IMR-90 (cell line): ENCODE data around the gene SCIN. TPM values are rescaled to one million over a fixed set of nuclear protein-coding genes. Genes with fewer than 3 reads are reported as not detected.

Experiments
- ATAC-seq: fragments of 200-7000 bp; cut with Tn5 transposase; 2 replicates; pipeline ENCODE4 v1.9.1; 2020; ENCODE audit warnings: low read depth, mild to moderate bottlenecking, moderate library complexity
- BruUV-seq: library from RNA; stranded (reverse); fragments of 400-500 nt; replicated peaks from 2 replicates; lab custom pipeline; 2021; lab: Mats Ljungman, UMichigan
- CTCF ChIA-PET: fragments of 300-600 bp; formaldehyde crosslinking; extraction: SDS; loops from one replicate; lab custom pipeline; 2021; ENCODE audit warnings: antibody characterized with exemption; lab: Yijun Ruan, JAX
- POLR2A ChIA-PET: fragments of 300-600 bp; sonication (Branson Sonifier 250); formaldehyde crosslinking; loops from one replicate; lab custom pipeline; 2022; ENCODE audit warnings: antibody characterized with exemption; ENCODE audit not compliant: unreplicated experiment; lab: Charles Lee
- DNase-seq: peaks from one replicate; pipeline ENCODE4 v3.0.0; 2013
- H2AFZ ChIP-seq: replicated peaks from 2 replicates; pipeline ENCODE3; 2013; ENCODE audit warnings: low read length, mild to moderate bottlenecking; ENCODE audit not compliant: poor library complexity
- H2AK5ac ChIP-seq: 2 replicates; pipeline ENCODE4 v1.6.1; 2013; ENCODE audit warnings: low read depth, low read length, inconsistent platforms
- H2AK9ac ChIP-seq: replicated peaks from 2 replicates; pipeline ENCODE3; 2013; ENCODE audit warnings: mild to moderate bottlenecking, low read depth, low read length, moderate library complexity; ENCODE audit not compliant: poor library complexity
- H2BK120ac ChIP-seq: 2 replicates; pipeline ENCODE4 v1.6.1; 2013; ENCODE audit warnings: low read depth, low read length, inconsistent platforms
- H2BK15ac ChIP-seq: 3 replicates; pipeline ENCODE4 v1.6.1; 2013; ENCODE audit warnings: low read depth, low read length, inconsistent platforms
- H2BK20ac ChIP-seq: 2 replicates; pipeline ENCODE4 v1.6.1; 2013; ENCODE audit warnings: low read depth, mild to moderate bottlenecking, inconsistent platforms, low read length, moderate library complexity
- H2BK5ac ChIP-seq: 2 replicates; pipeline ENCODE4 v1.6.1; 2013; ENCODE audit warnings: mild to moderate bottlenecking, low read depth, low read length, inconsistent platforms; ENCODE audit not compliant: poor library complexity, severe bottlenecking
- H3K14ac ChIP-seq: replicated peaks from 2 replicates; pipeline ENCODE4 v1.6.1; 2013; ENCODE audit warnings: low read depth, low read length, inconsistent platforms
- H3K18ac ChIP-seq: 2 replicates; pipeline ENCODE4 v1.6.1; 2013; ENCODE audit warnings: low read depth, low read length, control low read depth
- H3K23ac ChIP-seq: 2 replicates; pipeline ENCODE4 v1.6.1; 2013; ENCODE audit warnings: low read depth, low read length, inconsistent platforms
- H3K27ac ChIP-seq: 2 replicates; pipeline ENCODE4 v1.5.1; 2013; ENCODE audit warnings: mild to moderate bottlenecking, control low read depth, low read length; ENCODE audit not compliant: insufficient read depth
- H3K27me3 ChIP-seq: 2 replicates; pipeline ENCODE4 v1.6.1; 2013; ENCODE audit warnings: low read length; ENCODE audit not compliant: control insufficient read depth, insufficient read depth
- H3K36me3 ChIP-seq: 2 replicates; pipeline ENCODE4 v1.6.1; 2013; ENCODE audit warnings: low read length, mixed read lengths; ENCODE audit not compliant: control insufficient read depth, insufficient read depth
- H3K4ac ChIP-seq: 2 replicates; pipeline ENCODE4 v1.6.1; 2013; ENCODE audit warnings: low read depth, low read length, inconsistent platforms
- H3K4me1 ChIP-seq: 2 replicates; pipeline ENCODE4 v1.6.1; 2013; ENCODE audit warnings: low read length, mixed read lengths; ENCODE audit not compliant: control insufficient read depth, insufficient read depth
- H3K4me2 ChIP-seq: 2 replicates; pipeline ENCODE4 v1.6.1; 2013; ENCODE audit warnings: low read depth, mild to moderate bottlenecking, control low read depth, low read length, moderate library complexity
- H3K4me3 ChIP-seq: 2 replicates; pipeline ENCODE4 v1.5.1; 2013; ENCODE audit warnings: low read depth, mild to moderate bottlenecking, control low read depth, low read length, moderate library complexity; ENCODE audit not compliant: insufficient read depth
- H3K56ac ChIP-seq: 2 replicates; pipeline ENCODE4 v1.6.1; 2013; ENCODE audit warnings: low read length, inconsistent platforms; ENCODE audit not compliant: insufficient read depth; ENCODE audit errors: extremely low read depth
- H3K79me1 ChIP-seq, 2 experiments: 2 replicates each; pipeline ENCODE4 v1.6.1; 2013; ENCODE audit warnings: low read length in 2 of 2, inconsistent platforms in 1 of 2, low read depth in 1 of 2
- H3K9ac ChIP-seq: 2 replicates; pipeline ENCODE4 v1.6.1; 2013; ENCODE audit warnings: low read depth, low read length, control low read depth
- H3K9me1 ChIP-seq: 2 replicates; pipeline ENCODE4 v1.6.1; 2013; ENCODE audit warnings: low read length, inconsistent platforms; ENCODE audit not compliant: insufficient read depth
- H3K9me3 ChIP-seq: 2 replicates; pipeline ENCODE4 v1.6.1; 2013; ENCODE audit warnings: low read length; ENCODE audit not compliant: control insufficient read depth, insufficient read depth
- H4K20me1 ChIP-seq: 2 replicates; pipeline ENCODE4 v1.6.1; 2013; ENCODE audit warnings: low read length, inconsistent platforms; ENCODE audit not compliant: insufficient read depth
- H4K5ac ChIP-seq: 2 replicates; pipeline ENCODE4 v1.6.1; 2013; ENCODE audit warnings: mild to moderate bottlenecking, low read depth, low read length, control low read depth
- H4K8ac ChIP-seq, 2 experiments: 2 replicates each; pipeline ENCODE4 v1.6.1; 2013; ENCODE audit warnings: low read depth in 2 of 2, low read length in 2 of 2, control low read depth in 1 of 2, inconsistent platforms in 1 of 2
- H4K91ac ChIP-seq: 2 replicates; pipeline ENCODE4 v1.6.1; 2013; ENCODE audit warnings: low read depth, low read length, inconsistent platforms; ENCODE audit not compliant: insufficient read depth
- BHLHE40 ChIP-seq: fragments of 150-350 bp; IDR thresholded peaks from 2 replicates; pipeline ENCODE4 v1.6.1; 2016; ENCODE audit warnings: mild to moderate bottlenecking, low read depth, low read length
- CEBPB ChIP-seq: IDR thresholded peaks from 2 replicates; pipeline ENCODE4 v1.6.1; 2012; ENCODE audit warnings: low read depth, low read length, improper control_type of control experiment
- CHD1 ChIP-seq: IDR thresholded peaks from 2 replicates; pipeline ENCODE4 v1.6.1; 2012; ENCODE audit warnings: low read depth, low read length, improper control_type of control experiment
- FOS ChIP-seq: fragments of 150-350 bp; IDR thresholded peaks from 2 replicates; pipeline ENCODE4 v1.6.1; 2016; ENCODE audit warnings: low read depth, low read length
- MAFK ChIP-seq: IDR thresholded peaks from 2 replicates; pipeline ENCODE4 v1.6.1; 2012; ENCODE audit warnings: low read depth, low read length, improper control_type of control experiment
- MAZ ChIP-seq: IDR thresholded peaks from 2 replicates; pipeline ENCODE4 v1.6.1; 2012; ENCODE audit warnings: low read depth, mild to moderate bottlenecking, low read length, improper control_type of control experiment, moderate library complexity, borderline replicate concordance
- MXI1 ChIP-seq: IDR thresholded peaks from 2 replicates; pipeline ENCODE4 v1.6.1; 2012; ENCODE audit warnings: low read depth, mild to moderate bottlenecking, low read length, moderate library complexity, borderline replicate concordance
- NFE2L2 ChIP-seq: fragments of 150-350 bp; IDR thresholded peaks from 2 replicates; pipeline ENCODE4 v1.6.1; 2016; ENCODE audit warnings: low read depth, mild to moderate bottlenecking, low read length
- POLR2A ChIP-seq: IDR thresholded peaks from 2 replicates; pipeline ENCODE4 v1.6.1; 2012; ENCODE audit warnings: mild to moderate bottlenecking, low read depth, low read length
- RAD21 ChIP-seq: IDR thresholded peaks from 2 replicates; pipeline ENCODE4 v1.6.1; 2012; ENCODE audit warnings: low read length, improper control_type of control experiment
- RCOR1 ChIP-seq: IDR thresholded peaks from 2 replicates; pipeline ENCODE4 v1.6.1; 2012; ENCODE audit warnings: mild to moderate bottlenecking, low read length, improper control_type of control experiment; ENCODE audit not compliant: insufficient replicate concordance
- RFX5 ChIP-seq: IDR thresholded peaks from 2 replicates; pipeline ENCODE4 v1.8.0; 2012; ENCODE audit warnings: low read depth, mild to moderate bottlenecking, low read length, moderate library complexity
- WGBS, 2 experiments: methylation state at CpG; one replicate each; pipeline versions ENCODE4 v1.1.5 to v1.1.7; 2013; ENCODE audit warnings: missing lambda C conversion rate in 2 of 2; ENCODE audit not compliant: insufficient read length in 1 of 2; ENCODE audit errors: extremely low coverage in 2 of 2; 5-methylcytosine and 5-hydroxymethylcytosine counted together
- dilution Hi-C: fragments of 300-500 bp; cut with HindIII; formaldehyde crosslinking; loops from one replicate; pipeline ENCODE4 v1.14.3; 2018; ENCODE audit warnings: low sequenced_read_pairs; ENCODE audit not compliant: unreplicated experiment
- in situ Hi-C: fragments of 300-500 bp; cut with MboI; formaldehyde crosslinking; loops from 3 replicates; pipeline ENCODE4 v1.14.3; 2019; ENCODE audit warnings: low sequenced_read_pairs, inconsistent platforms, mixed read lengths
- intact Hi-C: fragments of 100-400 bp; cut with micrococcal nuclease; formaldehyde crosslinking; loops from 2 replicates; pipeline ENCODE4 v1.10.0; 2022
- polyA plus RNA-seq, 3 experiments: library from polyadenylated mRNA; depleted of rRNA; stranded (reverse); fragments of >200 nt; gene quantifications; 2 replicates each; pipeline ENCODE4 v1.2.3, GENCODE V29; 2012; ENCODE audit warnings: low replicate concordance in 1 of 3
- total RNA-seq: library from RNA; depleted of rRNA; stranded (reverse); fragments of >200 nt; gene quantifications from 2 replicates; pipeline ENCODE4 v1.2.3, GENCODE V29; 2012
- TF ChIP-seq, protein P1 (sequence below): fragments of 150-350 bp; IDR thresholded peaks from 2 replicates; pipeline ENCODE4 v1.6.1; 2017; ENCODE audit warnings: mild to moderate bottlenecking, antibody characterized with exemption, low read length, low read depth
- TF ChIP-seq, protein P2 (sequence below): conservative IDR thresholded peaks from 2 replicates; pipeline ENCODE4 v1.5.1; 2012; ENCODE audit warnings: mild to moderate bottlenecking, low read depth, low read length, improper control_type of control experiment

The SCIN gene
- total and polyA plus RNA-seq, 2 of the 4 experiments (the other 2 are of a cell fraction): under 0.01 to 0.05 TPM

DNA sequence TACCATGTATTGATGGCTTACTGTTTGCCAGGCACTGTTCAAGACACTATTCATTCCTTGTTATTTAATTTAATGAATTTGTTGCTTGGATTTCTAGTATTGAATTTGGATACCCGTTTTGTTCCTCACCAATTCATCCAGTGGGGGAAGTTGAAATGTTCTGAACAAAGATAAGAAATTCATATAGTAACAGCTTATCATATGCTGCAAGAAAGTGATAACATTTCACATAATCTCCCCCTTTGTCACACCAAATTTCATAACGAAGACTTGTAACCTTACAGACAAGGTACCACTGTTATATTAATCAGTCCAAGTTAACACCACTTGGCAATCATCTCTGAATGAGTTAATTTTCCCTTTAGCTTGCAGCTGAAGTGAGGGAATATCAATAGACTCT is 42.1 kb downstream of the SCIN start:
- POLR2A ChIA-PET: no interaction called here
- Histone ChIP-seq H3K27ac (no peak overlapping the region), H3K18ac (no peak overlapping the region), H3K14ac (no peak overlapping the region), H2BK20ac (no peak overlapping the region), H2AK9ac (no peak overlapping the region), H3K4me3 (no peak overlapping the region), H4K5ac (no peak overlapping the region), H3K56ac (no peak overlapping the region), H3K79me1 (no peaks in the 10 kb centered on the region), H3K9me3 (no peaks in the 10 kb centered on the region), H4K8ac (no peak overlapping the region), H2AFZ (no peak overlapping the region), H3K9me1 (no peaks in the 10 kb centered on the region), H3K27me3 (no peaks in the 10 kb centered on the region), H2BK120ac (no peak overlapping the region), H3K23ac (no peak overlapping the region), H2BK15ac (no peak overlapping the region), H3K4ac (no peak overlapping the region), H2BK5ac (no peak overlapping the region), H4K20me1 (no peaks in the 10 kb centered on the region), H4K91ac (no peak overlapping the region), H3K36me3 (no peaks in the 10 kb centered on the region), H3K9ac (no peak overlapping the region), H3K4me1 (no peaks in the 10 kb centered on the region), H3K4me2 (no peak overlapping the region), H2AK5ac (no peak overlapping the region)
- DNase-seq (no peak), ATAC-seq (no peak)
- intact Hi-C loops: no loop called here
- in situ Hi-C loops: no loop called here
- no peak for TF ChIP-seq RAD21
- TF ChIP-seq NFE2L2: no peak
- TF ChIP-seq CHD1: no peak
- TF ChIP-seq, protein P1, sequence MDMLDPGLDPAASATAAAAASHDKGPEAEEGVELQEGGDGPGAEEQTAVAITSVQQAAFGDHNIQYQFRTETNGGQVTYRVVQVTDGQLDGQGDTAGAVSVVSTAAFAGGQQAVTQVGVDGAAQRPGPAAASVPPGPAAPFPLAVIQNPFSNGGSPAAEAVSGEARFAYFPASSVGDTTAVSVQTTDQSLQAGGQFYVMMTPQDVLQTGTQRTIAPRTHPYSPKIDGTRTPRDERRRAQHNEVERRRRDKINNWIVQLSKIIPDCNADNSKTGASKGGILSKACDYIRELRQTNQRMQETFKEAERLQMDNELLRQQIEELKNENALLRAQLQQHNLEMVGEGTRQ: no peak
- TF ChIP-seq, protein P2, sequence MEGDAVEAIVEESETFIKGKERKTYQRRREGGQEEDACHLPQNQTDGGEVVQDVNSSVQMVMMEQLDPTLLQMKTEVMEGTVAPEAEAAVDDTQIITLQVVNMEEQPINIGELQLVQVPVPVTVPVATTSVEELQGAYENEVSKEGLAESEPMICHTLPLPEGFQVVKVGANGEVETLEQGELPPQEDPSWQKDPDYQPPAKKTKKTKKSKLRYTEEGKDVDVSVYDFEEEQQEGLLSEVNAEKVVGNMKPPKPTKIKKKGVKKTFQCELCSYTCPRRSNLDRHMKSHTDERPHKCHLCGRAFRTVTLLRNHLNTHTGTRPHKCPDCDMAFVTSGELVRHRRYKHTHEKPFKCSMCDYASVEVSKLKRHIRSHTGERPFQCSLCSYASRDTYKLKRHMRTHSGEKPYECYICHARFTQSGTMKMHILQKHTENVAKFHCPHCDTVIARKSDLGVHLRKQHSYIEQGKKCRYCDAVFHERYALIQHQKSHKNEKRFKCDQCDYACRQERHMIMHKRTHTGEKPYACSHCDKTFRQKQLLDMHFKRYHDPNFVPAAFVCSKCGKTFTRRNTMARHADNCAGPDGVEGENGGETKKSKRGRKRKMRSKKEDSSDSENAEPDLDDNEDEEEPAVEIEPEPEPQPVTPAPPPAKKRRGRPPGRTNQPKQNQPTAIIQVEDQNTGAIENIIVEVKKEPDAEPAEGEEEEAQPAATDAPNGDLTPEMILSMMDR: no peak
- no peak for TF ChIP-seq CEBPB
- TF ChIP-seq MAZ: no peak
- TF ChIP-seq BHLHE40: no peak
- no peak for TF ChIP-seq FOS
- no peak for TF ChIP-seq RCOR1
- TF ChIP-seq POLR2A: no peak
- no peak for TF ChIP-seq MXI1
- TF ChIP-seq RFX5: no peak
- no peak for TF ChIP-seq MAFK
- no CpG with 5 or more reads among the region's 2 CpGs for WGBS, 2 experiments
- dilution Hi-C loops: no loop called here
- CTCF ChIA-PET: no interaction called here
- no TSS peak for BruUV-seq
